GM23338 (cell line): ENCODE results near the gene MED27.

Source experiments
- CREB1 ChIP-seq: fragments of 250-450 bp; sonication (Bioruptor Pico); IDR thresholded peaks from 2 replicates; pipeline ENCODE4 v1.5.0; 2020; ENCODE audit warnings: low read depth, mild to moderate bottlenecking, moderate library complexity
- CTCF ChIP-seq, 2 experiments: fragments of 200-600 bp in 1 of 2; sonication (generic) in 1 of 2; conservative IDR thresholded peaks; 2 replicates each; pipeline versions ENCODE4 v1.5.1 to v1.6.1; 2016 to 2017; ENCODE audit warnings: antibody characterized with exemption in 2 of 2, low read depth in 2 of 2, mild to moderate bottlenecking in 2 of 2, moderate library complexity in 1 of 2
- EZH2phosphoT487 ChIP-seq: fragments of 200-600 bp; sonication (generic); IDR thresholded peaks from one replicate; pipeline ENCODE4 v1.8.1; 2018; ENCODE audit warnings: antibody characterized with exemption; ENCODE audit not compliant: unreplicated experiment
- JUNB ChIP-seq: IDR thresholded peaks from one replicate; pipeline ENCODE4 v1.6.1; 2016; ENCODE audit warnings: antibody characterized with exemption; ENCODE audit not compliant: unreplicated experiment
- POLR2AphosphoS5 ChIP-seq: IDR thresholded peaks from 2 replicates; pipeline ENCODE4 v1.6.1; 2016; ENCODE audit warnings: antibody characterized with exemption, low read depth
- REST ChIP-seq: IDR thresholded peaks from one replicate; pipeline ENCODE4 v1.6.1; 2018; ENCODE audit warnings: antibody characterized with exemption; ENCODE audit not compliant: unreplicated experiment

DNA sequence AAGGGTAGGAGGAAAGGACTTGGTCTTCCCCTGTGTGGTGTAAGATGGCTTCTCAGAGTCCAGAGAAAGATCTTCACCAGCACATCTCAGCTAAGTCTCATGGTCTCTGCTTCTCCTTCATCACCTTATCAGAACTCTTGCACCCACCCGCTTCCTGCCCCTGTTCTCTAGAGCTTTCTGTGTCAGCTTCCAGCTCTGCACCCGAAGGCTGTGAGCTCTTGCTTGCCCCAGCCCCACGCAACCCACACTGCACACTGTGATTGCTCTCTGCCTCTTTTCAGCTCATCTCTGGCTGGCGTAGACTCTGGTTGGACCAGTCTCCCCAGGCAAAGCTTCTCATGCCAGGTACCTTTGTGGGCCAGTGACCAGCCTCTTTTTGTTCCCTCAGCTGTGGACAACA, 246.6 kb downstream of the MED27 start:
- TF ChIP-seq CREB1 (CRISPR knock-in tag) (no peak), CTCF (conservative IDR thresholded peaks at IDR 0.05; ENCODE audit: low read depth in 2 of 2) (no peak), POLR2AphosphoS5 (no peak), REST (no peak), JUNB (no peak), EZH2phosphoT487 (no peak)
